GM12878 (cell line): ENCODE data around the gene SH2B3. TPM values are rescaled to one million over a fixed set of nuclear protein-coding genes. Genes with fewer than 3 reads are reported as not detected.

Experiments
- ATAC-seq: fragments of 200-7000 bp; cut with Tn5 transposase; 3 replicates; pipeline ENCODE4 v1.9.1; 2020; ENCODE audit warnings: mild to moderate bottlenecking, moderate library complexity
- BruUV-seq: library from RNA; stranded (reverse); fragments of 400-500 nt; replicated peaks from 2 replicates; lab custom pipeline; 2021; lab: Mats Ljungman, UMichigan
- CTCF ChIA-PET: fragments of 300-600 bp; sonication (Branson Sonifier 250); formaldehyde crosslinking; extraction: SDS; loops from one replicate; lab custom pipeline; 2021; ENCODE audit warnings: inconsistent platforms; lab: Yijun Ruan, JAX
- POLR2A ChIA-PET: fragments of 350-600 bp; formaldehyde crosslinking; extraction: SDS; loops from one replicate; lab custom pipeline; 2021; ENCODE audit warnings: inconsistent platforms; lab: Charles Lee
- RAD21 ChIA-PET: fragments of 300-600 bp; sonication (Branson Sonifier 250); formaldehyde crosslinking; loops from one replicate; lab custom pipeline; 2023; ENCODE audit warnings: antibody characterized with exemption; ENCODE audit not compliant: unreplicated experiment; lab: Charles Lee
- SMC1A ChIA-PET: fragments of 300-600 bp; sonication (Branson Sonifier 250); formaldehyde crosslinking; loops from one replicate; lab custom pipeline; 2023; ENCODE audit not compliant: unreplicated experiment, uncharacterized antibody; lab: Charles Lee
- DNase-seq: peaks from one replicate; pipeline ENCODE4 v3.0.0-alpha.2; 2011; ENCODE audit warnings: low read depth, low spot score
- FAIRE-seq: peaks from 3 replicates; lab custom pipeline; 2011; peaks lifted over from hg19 to GRCh38; lab: Jason Lieb, UNC
- H2AFZ ChIP-seq: 2 replicates; pipeline ENCODE4 v1.6.0; 2011; ENCODE audit warnings: low read depth, low read length, control low read depth; ENCODE audit not compliant: control insufficient read depth
- H3K27ac ChIP-seq: 2 replicates; pipeline ENCODE4 v1.5.1; 2011; ENCODE audit warnings: control low read depth; ENCODE audit not compliant: control insufficient read depth, insufficient read depth
- H3K27me3 ChIP-seq, 2 experiments: replicated peaks in 1 of 2; 2 replicates each; pipeline versions ENCODE4 v1.6.0 to v1.6.1; 2011; ENCODE audit warnings: low read length in 1 of 2; ENCODE audit not compliant: control insufficient read depth in 2 of 2, insufficient read depth in 2 of 2
- H3K36me3 ChIP-seq, 2 experiments: 2 replicates each; pipeline ENCODE4 v1.5.1; 2011; ENCODE audit warnings: low read length in 1 of 2; ENCODE audit not compliant: control insufficient read depth in 2 of 2, insufficient read depth in 2 of 2
- H3K4me1 ChIP-seq: 2 replicates; pipeline ENCODE4 v1.6.1; 2011; ENCODE audit warnings: mild to moderate bottlenecking, low read length, moderate library complexity, mixed read lengths; ENCODE audit not compliant: control insufficient read depth, insufficient read depth
- H3K4me2 ChIP-seq: 2 replicates; pipeline ENCODE4 v1.6.0; 2011; ENCODE audit warnings: control low read depth; ENCODE audit not compliant: control insufficient read depth, insufficient read depth
- H3K4me3 ChIP-seq: fragments of 200-600 bp; sonication (generic); 2 replicates; pipeline ENCODE4 v1.5.1; 2016
- H3K79me2 ChIP-seq: 2 replicates; pipeline ENCODE4 v1.6.0; 2011; ENCODE audit warnings: low read length; ENCODE audit not compliant: control insufficient read depth, insufficient read depth
- H3K9ac ChIP-seq: 2 replicates; pipeline ENCODE4 v1.8.0; 2011; ENCODE audit warnings: low read length, control low read depth, mixed read lengths; ENCODE audit not compliant: control insufficient read depth, insufficient read depth
- H3K9me3 ChIP-seq: replicated peaks from 3 replicates; pipeline ENCODE4 v1.5.1; 2011; ENCODE audit warnings: mild to moderate bottlenecking, low read length; ENCODE audit not compliant: control insufficient read depth, insufficient read depth
- H4K20me1 ChIP-seq: 2 replicates; pipeline ENCODE4 v1.6.0; 2011; ENCODE audit not compliant: control insufficient read depth, insufficient read depth
- BACH1 ChIP-seq: fragments of 450-650 bp; IDR thresholded peaks from 2 replicates; pipeline ENCODE4 v1.6.1; 2017; ENCODE audit warnings: mild to moderate bottlenecking, borderline replicate concordance
- BCL11A ChIP-seq: IDR thresholded peaks from 2 replicates; pipeline ENCODE4 v1.6.1; 2011; ENCODE audit warnings: low read depth, low read length
- CBFB ChIP-seq: IDR thresholded peaks from 2 replicates; pipeline ENCODE4 v1.6.1; 2016; ENCODE audit warnings: antibody characterized with exemption, low read depth
- EGR1 ChIP-seq, 2 experiments: IDR thresholded peaks; 1 replicate in 1 of 2; 2 replicates in 1 of 2; pipeline ENCODE4 v1.6.1; 2011 to 2012; ENCODE audit warnings: low read depth in 2 of 2, low read length in 2 of 2, borderline replicate concordance in 1 of 2, mild to moderate bottlenecking in 1 of 2, moderate library complexity in 1 of 2
- FOXK2 ChIP-seq: fragments of 450-650 bp; IDR thresholded peaks from 2 replicates; pipeline ENCODE4 v1.6.1; 2017; ENCODE audit warnings: mild to moderate bottlenecking, moderate library complexity
- LARP7 ChIP-seq: fragments of 450-650 bp; IDR thresholded peaks from 2 replicates; pipeline ENCODE4 v1.6.1; 2017; ENCODE audit warnings: mild to moderate bottlenecking
- NFXL1 ChIP-seq: fragments of 450-650 bp; IDR thresholded peaks from 2 replicates; pipeline ENCODE4 v1.6.1; 2017; ENCODE audit warnings: antibody characterized with exemption, mild to moderate bottlenecking, borderline replicate concordance
- NRF1 ChIP-seq: conservative IDR thresholded peaks from 2 replicates; pipeline ENCODE4 v1.6.1; 2011; ENCODE audit warnings: mild to moderate bottlenecking, low read depth, low read length, improper control_type of control experiment
- PRDM15 ChIP-seq: fragments of 450-650 bp; formaldehyde crosslinking; IDR thresholded peaks from 2 replicates; pipeline ENCODE4 v1.4.0; 2020; ENCODE audit warnings: mild to moderate bottlenecking, moderate library complexity
- RB1 ChIP-seq: fragments of 450-650 bp; formaldehyde crosslinking; IDR thresholded peaks from 2 replicates; pipeline ENCODE4 v1.6.1; 2017; ENCODE audit warnings: mild to moderate bottlenecking, borderline replicate concordance
- SPI1 ChIP-seq: IDR thresholded peaks from 2 replicates; pipeline ENCODE4 v1.6.1; 2011; ENCODE audit warnings: low read depth, mild to moderate bottlenecking, low read length, moderate library complexity, borderline replicate concordance; ENCODE audit not compliant: insufficient read depth
- ZBTB11 ChIP-seq: fragments of 450-650 bp; formaldehyde crosslinking; IDR thresholded peaks from 2 replicates; pipeline ENCODE4 v1.5.0; 2022; ENCODE audit warnings: mild to moderate bottlenecking, missing genetic modification characterization
- ZZZ3 ChIP-seq: IDR thresholded peaks from 2 replicates; pipeline ENCODE4 v1.6.1; 2011; ENCODE audit warnings: low read depth; ENCODE audit not compliant: control insufficient read depth, insufficient read length
- WGBS: methylation state at CpG from one replicate; pipeline ENCODE4 v1.1.6; 2016; ENCODE audit warnings: low lambda C conversion rate; ENCODE audit not compliant: insufficient replicate concordance, insufficient coverage; ENCODE audit errors: missing lambda C conversion rate; 5-methylcytosine and 5-hydroxymethylcytosine counted together
- in situ Hi-C: fragments of 300-500 bp; cut with MboI; formaldehyde crosslinking; loops from 9 replicates; pipeline ENCODE4 v1.14.3; 2018; ENCODE audit warnings: mixed read lengths
- intact Hi-C: fragments of 100-400 bp; cut with micrococcal nuclease; formaldehyde crosslinking; loops from one replicate; pipeline ENCODE4 v1.14.2; 2022; ENCODE audit not compliant: unreplicated experiment
- polyA plus RNA-seq, 11 experiments: library from polyadenylated mRNA; depleted of rRNA in 4 of 11; unstranded in 6 of 11; stranded (reverse) in 5 of 11; fragments of >200 nt; fragmentation: Nextera tagmentation in 4 of 11; fragmentation: Illumina TruSeq in 1 of 11; extraction: Ambion mirVana in 4 of 11; extraction: Trizol in 1 of 11; gene quantifications; 1 replicate in 1 of 11; 2 replicates in 10 of 11; pipeline versions ENCODE4 v1.2.1 to v1.2.3, GENCODE V29; 2011 to 2016; ENCODE audit warnings: inconsistent platforms in 2 of 11, missing spikeins in 2 of 11, low read depth in 1 of 11
- total RNA-seq, 4 experiments: library from RNA; depleted of rRNA in 3 of 4; stranded (reverse); fragments of >200 nt in 3 of 4; fragmentation: Illumina TruSeq in 1 of 4; extraction: Trizol in 1 of 4; gene quantifications; 2 replicates each; pipeline versions ENCODE4 v1.2.1 to v1.2.3, GENCODE V29; 2013 to 2021
- TF ChIP-seq, protein P1 (sequence below): IDR thresholded peaks from 2 replicates; pipeline ENCODE4 v1.6.1; 2012; ENCODE audit warnings: low read depth, low read length, improper control_type of control experiment
- TF ChIP-seq, protein P2 (sequence below): fragments of 450-650 bp; IDR thresholded peaks from 2 replicates; pipeline ENCODE4 v1.6.1; 2016; ENCODE audit warnings: mild to moderate bottlenecking

The SH2B3 gene
- total and polyA plus RNA-seq, 10 of the 15 experiments (the other 5 are each of a cell fraction or from before 2014, with no cell fraction given) = 5.8 to 46.4 (median 23.3) TPM

DNA sequence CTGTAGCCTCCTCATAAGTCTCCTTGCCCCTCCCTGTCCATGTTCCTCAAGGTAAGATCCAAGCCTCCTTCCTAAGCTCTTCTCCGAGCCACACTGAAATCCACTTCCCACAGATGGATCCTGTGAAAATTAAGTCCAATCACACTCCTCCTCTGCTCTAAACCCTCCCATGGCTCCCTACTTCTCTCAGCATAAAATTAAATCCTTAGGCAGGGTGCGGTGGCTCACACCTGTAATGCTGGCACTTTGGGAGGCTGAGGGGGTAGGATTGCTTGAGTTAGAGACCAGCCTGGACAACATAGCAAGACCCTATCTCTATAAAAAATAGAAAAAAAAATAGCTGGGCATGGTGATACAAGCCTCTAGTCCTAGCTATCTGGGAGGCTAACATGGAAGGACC, 39.1 kb upstream of the SH2B3 start:
- Histone ChIP-seq H3K9me3 (no peaks in the 10 kb centered on the region), H3K4me2 (no peak overlapping the region), H3K79me2 (no peaks in the 10 kb centered on the region), H2AFZ (no peak overlapping the region), H3K27ac (no peak overlapping the region), H3K4me3 (no peak overlapping the region), H3K36me3 (no peaks in the 10 kb centered on the region), H3K27me3 (no peaks in the 10 kb centered on the region), H3K4me1 (peaks cover 2% of the 10 kb centered on the region; the same call in 1 of the 2 replicates), H4K20me1 (no peaks in the 10 kb centered on the region), H3K9ac (no peak overlapping the region)
- DNase-seq (no peak), ATAC-seq (no peak), FAIRE-seq (no peak)
- ChIA-PET RAD21 (no interaction called here), SMC1A (no interaction called here), CTCF (interaction anchor here (0.9 to 1.8 kb wide), 2 partner anchors 78 to 85 kb away, joined by 3 to 6 read pairs; no protein-coding TSS in a partner anchor), POLR2A (interaction anchor here (0.5 to 0.6 kb wide), 2 partner anchors 193 to 439 kb away, joined by 3 read pairs; no protein-coding TSS in a partner anchor)
- no TSS peak for BruUV-seq
- in situ Hi-C loops = no loop called here
- 95% methylated on average over 2 of the region's 2 CpGs for WGBS
- intact Hi-C loops = no loop called here
- TF ChIP-seq RB1 (no peak), ZBTB11 (CRISPR knock-in tag) (no peak), PRDM15 (no peak), NRF1 (no peak), SPI1 (no peak), NFXL1 (no peak), BCL11A (no peak), LARP7 (no peak), CBFB (no peak), FOXK2 (no peak), EGR1 (IDR thresholded peaks at IDR 0.05; ENCODE audit: borderline replicate concordance in 1 of 2, low read depth in 2 of 2, low read length in 2 of 2) (no peak), ZZZ3 (no peak), BACH1 (no peak)
- TF ChIP-seq, protein P1, sequence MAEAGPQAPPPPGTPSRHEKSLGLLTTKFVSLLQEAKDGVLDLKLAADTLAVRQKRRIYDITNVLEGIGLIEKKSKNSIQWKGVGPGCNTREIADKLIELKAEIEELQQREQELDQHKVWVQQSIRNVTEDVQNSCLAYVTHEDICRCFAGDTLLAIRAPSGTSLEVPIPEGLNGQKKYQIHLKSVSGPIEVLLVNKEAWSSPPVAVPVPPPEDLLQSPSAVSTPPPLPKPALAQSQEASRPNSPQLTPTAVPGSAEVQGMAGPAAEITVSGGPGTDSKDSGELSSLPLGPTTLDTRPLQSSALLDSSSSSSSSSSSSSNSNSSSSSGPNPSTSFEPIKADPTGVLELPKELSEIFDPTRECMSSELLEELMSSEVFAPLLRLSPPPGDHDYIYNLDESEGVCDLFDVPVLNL = no peak
- TF ChIP-seq, protein P2, sequence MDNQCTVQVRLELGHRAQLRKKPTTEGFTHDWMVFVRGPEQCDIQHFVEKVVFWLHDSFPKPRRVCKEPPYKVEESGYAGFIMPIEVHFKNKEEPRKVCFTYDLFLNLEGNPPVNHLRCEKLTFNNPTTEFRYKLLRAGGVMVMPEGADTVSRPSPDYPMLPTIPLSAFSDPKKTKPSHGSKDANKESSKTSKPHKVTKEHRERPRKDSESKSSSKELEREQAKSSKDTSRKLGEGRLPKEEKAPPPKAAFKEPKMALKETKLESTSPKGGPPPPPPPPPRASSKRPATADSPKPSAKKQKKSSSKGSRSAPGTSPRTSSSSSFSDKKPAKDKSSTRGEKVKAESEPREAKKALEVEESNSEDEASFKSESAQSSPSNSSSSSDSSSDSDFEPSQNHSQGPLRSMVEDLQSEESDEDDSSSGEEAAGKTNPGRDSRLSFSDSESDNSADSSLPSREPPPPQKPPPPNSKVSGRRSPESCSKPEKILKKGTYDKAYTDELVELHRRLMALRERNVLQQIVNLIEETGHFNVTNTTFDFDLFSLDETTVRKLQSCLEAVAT = no peak
